Progenitor cell of endocrine pancreas (in vitro differentiated cells): ENCODE data around the gene IRX5. TPM values are rescaled to one million over a fixed set of nuclear protein-coding genes. Genes with fewer than 3 reads are reported as not detected.
A peak's percentile ranks its signal among the peaks of the same experiment; 100 is the strongest.

ENCODE experiments used
- DNase-seq: peaks from one replicate; pipeline ENCODE4 v3.0.0; 2021; ENCODE audit warnings: low spot score; ENCODE audit not compliant: unreplicated experiment
- H3K27ac Mint-ChIP-seq: 2 replicates; pipeline ENCODE4 v1.8.0; 2021; ENCODE audit warnings: mild to moderate bottlenecking, moderate library complexity, mixed read lengths
- H3K27me3 Mint-ChIP-seq: 2 replicates; pipeline ENCODE4 v1.8.0; 2021; ENCODE audit warnings: mixed read lengths
- H3K36me3 Mint-ChIP-seq: 2 replicates; pipeline ENCODE4 v1.8.0; 2022; ENCODE audit warnings: mixed read lengths; ENCODE audit not compliant: insufficient read depth
- H3K4me1 Mint-ChIP-seq: 2 replicates; pipeline ENCODE4 v1.8.0; 2021; ENCODE audit warnings: low read depth, mixed read lengths
- H3K4me3 Mint-ChIP-seq: 2 replicates; pipeline ENCODE4 v1.8.0; 2021; ENCODE audit warnings: low read depth, mild to moderate bottlenecking, moderate library complexity, mixed read lengths
- H3K9me3 Mint-ChIP-seq: 2 replicates; pipeline ENCODE4 v1.8.0; 2021; ENCODE audit warnings: low read depth, mixed read lengths
- CTCF ChIP-seq: fragments of 200-600 bp; sonication (generic); IDR thresholded peaks from one replicate; pipeline ENCODE4 v1.5.0; 2021; ENCODE audit warnings: antibody characterized with exemption, mild to moderate bottlenecking; ENCODE audit not compliant: unreplicated experiment
- long read RNA-seq: library from polyadenylated mRNA; unstranded; transcript quantifications from one replicate; pipeline ENCODE4 v2.0.0, GENCODE V29; 2020
- total RNA-seq: library from RNA; stranded (reverse); gene quantifications from 2 replicates; pipeline ENCODE4 v1.2.1, GENCODE V29; 2021

Gene IRX5
- 1.2 and 1.6 TPM in 2 replicates for total RNA-seq
- long read RNA-seq = 0 reads

GRCh38 chr16:54930005-54930868 is at the start of gene IRX5:
IRX5 (plus strand) TSS chr16:54930865; CDS start chr16:54931199, 334 bp downstream.
- peak; percentile 55 for DNase-seq
- H3K4me1 Mint-ChIP-seq = peaks cover 33% of the 10 kb centered on the region
- H3K27me3 Mint-ChIP-seq = peaks cover 55% of the 10 kb centered on the region
- no peaks in the 10 kb centered on the region for H3K36me3 Mint-ChIP-seq
- peak within 1 kb of the TSS; percentile 90 for H3K27ac Mint-ChIP-seq
- peak within 1 kb of the TSS; percentile 79 for H3K4me3 Mint-ChIP-seq
- no peaks in the 10 kb centered on the region for H3K9me3 Mint-ChIP-seq
- TF ChIP-seq CTCF = peak; percentile 24

GRCh38 chr16:54882556-54882955 is 48.1 kb upstream of the IRX5 start:
- Mint-ChIP-seq H3K36me3 (peaks cover 2% of the 10 kb centered on the region), H3K27ac (no peak overlapping the region), H3K27me3 (no peaks in the 10 kb centered on the region), H3K4me1 (no peaks in the 10 kb centered on the region), H3K4me3 (no peak overlapping the region), H3K9me3 (peaks cover 9% of the 10 kb centered on the region)
- TF ChIP-seq CTCF = no peak
- no peak for DNase-seq

GRCh38 chr16:54883358-54883757 is 47.3 kb upstream of the IRX5 start:
- TF ChIP-seq CTCF = no peak
- DNase-seq = no peak
- H3K4me3 Mint-ChIP-seq = no peak overlapping the region
- no peaks in the 10 kb centered on the region for H3K27me3 Mint-ChIP-seq
- no peak overlapping the region for H3K27ac Mint-ChIP-seq
- no peaks in the 10 kb centered on the region for H3K4me1 Mint-ChIP-seq
- peaks cover 9% of the 10 kb centered on the region for H3K9me3 Mint-ChIP-seq
- peaks cover 2% of the 10 kb centered on the region for H3K36me3 Mint-ChIP-seq

GRCh38 chr16:54886078-54886477 is 44.6 kb upstream of the IRX5 start:
- no peaks in the 10 kb centered on the region for H3K4me1 Mint-ChIP-seq
- no peak for DNase-seq
- no peak overlapping the region for H3K27ac Mint-ChIP-seq
- no peak for TF ChIP-seq CTCF
- peaks cover 2% of the 10 kb centered on the region for H3K36me3 Mint-ChIP-seq
- peaks cover 6% of the 10 kb centered on the region for H3K9me3 Mint-ChIP-seq
- no peaks in the 10 kb centered on the region for H3K27me3 Mint-ChIP-seq
- H3K4me3 Mint-ChIP-seq = no peak overlapping the region

- Mint-ChIP-seq H3K27me3 (no peaks in the 10 kb centered on the region), H3K27ac (no peak overlapping the region), H3K4me3 (no peak overlapping the region), H3K4me1 (peaks cover 1% of the 10 kb centered on the region), H3K36me3 (no peaks in the 10 kb centered on the region), H3K9me3 (no peaks in the 10 kb centered on the region)
- DNase-seq = no peak
- no peak for TF ChIP-seq CTCF
Observed at GRCh38 chr16:54890381-54890780, 40.3 kb upstream of the IRX5 start.
